Calu3 (cell line): ENCODE measurements around the gene MDFI. TPM values are rescaled to one million over a fixed set of nuclear protein-coding genes. Genes with fewer than 3 reads are reported as not detected.

Experiments
- BruUV-seq: library from RNA; stranded (reverse); fragments of 400-500 nt; replicated peaks from 2 replicates; lab custom pipeline; 2021; lab: Mats Ljungman, UMichigan
- CTCF ChIA-PET: fragments of 300-600 bp; sonication (Branson Sonifier 250); formaldehyde crosslinking; loops from one replicate; lab custom pipeline; 2022; ENCODE audit warnings: antibody characterized with exemption; lab: Charles Lee
- DNase-seq: peaks from one replicate; pipeline ENCODE4 v3.0.0; 2022
- H3K27ac Mint-ChIP-seq: one replicate; pipeline ENCODE4 v1.8.0; 2022; ENCODE audit warnings: mixed read lengths; ENCODE audit not compliant: unreplicated experiment
- H3K27me3 Mint-ChIP-seq: one replicate; pipeline ENCODE4 v1.8.0; 2022; ENCODE audit warnings: mixed read lengths; ENCODE audit not compliant: unreplicated experiment
- H3K36me3 Mint-ChIP-seq: one replicate; pipeline ENCODE4 v1.8.0; 2022; ENCODE audit warnings: mild to moderate bottlenecking, moderate library complexity, mixed read lengths; ENCODE audit not compliant: insufficient read depth, unreplicated experiment
- H3K4me1 Mint-ChIP-seq: one replicate; pipeline ENCODE4 v1.8.0; 2022; ENCODE audit warnings: mild to moderate bottlenecking, low read depth, mixed read lengths; ENCODE audit not compliant: unreplicated experiment
- H3K4me3 Mint-ChIP-seq: one replicate; pipeline ENCODE4 v1.8.0; 2022; ENCODE audit warnings: mild to moderate bottlenecking, low read depth, moderate library complexity, mixed read lengths; ENCODE audit not compliant: unreplicated experiment
- H3K9me3 Mint-ChIP-seq: one replicate; pipeline ENCODE4 v1.8.0; 2022; ENCODE audit warnings: low read depth, mixed read lengths; ENCODE audit not compliant: unreplicated experiment
- intact Hi-C: fragments of 100-400 bp; cut with micrococcal nuclease; formaldehyde crosslinking; loops from one replicate; pipeline ENCODE4 v1.10.0; 2022; ENCODE audit not compliant: unreplicated experiment
- total RNA-seq: library from RNA; stranded (reverse); gene quantifications from 2 replicates; pipeline ENCODE4 v1.2.3, GENCODE V29; 2022
- TF ChIP-seq, protein P1 (sequence below): fragments of 200-600 bp; IDR thresholded peaks from one replicate; pipeline ENCODE4 v1.8.0; 2022; ENCODE audit warnings: antibody characterized with exemption; ENCODE audit not compliant: unreplicated experiment

MDFI gene
- total RNA-seq, 1 experiment from 2014 or later: 19.7 TPM

DNA sequence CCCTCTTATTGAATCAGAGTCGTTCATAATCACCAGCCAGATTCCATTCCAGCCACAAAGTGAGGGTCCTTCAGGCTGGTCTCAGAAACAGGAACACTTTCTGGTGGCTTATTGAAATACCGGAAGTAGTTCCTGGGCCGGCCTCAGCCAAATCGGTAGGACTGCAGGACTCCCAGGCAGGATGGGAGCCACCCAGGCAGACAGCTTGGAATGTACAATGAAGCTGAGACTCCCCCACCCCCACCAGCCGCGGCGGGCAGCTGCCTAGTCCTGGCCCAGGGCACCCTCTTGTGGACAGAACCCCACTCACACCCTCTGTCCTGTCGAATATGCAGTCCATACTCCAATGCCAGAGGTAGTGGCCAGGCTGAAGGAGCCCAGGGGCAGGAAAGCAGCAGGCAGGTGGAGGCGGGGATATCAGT, 43.8 kb downstream of the MDFI start:
- CTCF ChIA-PET: interaction anchor here (0.5 to 1.4 kb wide), 18 partner anchors 13 to 376 kb away, joined by 3 to 17 read pairs (median 4); no protein-coding TSS in a partner anchor
- Mint-ChIP-seq H3K9me3 (no peaks in the 10 kb centered on the region), H3K27me3 (peaks cover 7% of the 10 kb centered on the region), H3K4me3 (peak overlapping the region; percentile 21), H3K36me3 (peaks cover 7% of the 10 kb centered on the region), H3K27ac (no peak overlapping the region), H3K4me1 (no peaks in the 10 kb centered on the region)
- peak; percentile 99 for DNase-seq
- TF ChIP-seq, protein P1, sequence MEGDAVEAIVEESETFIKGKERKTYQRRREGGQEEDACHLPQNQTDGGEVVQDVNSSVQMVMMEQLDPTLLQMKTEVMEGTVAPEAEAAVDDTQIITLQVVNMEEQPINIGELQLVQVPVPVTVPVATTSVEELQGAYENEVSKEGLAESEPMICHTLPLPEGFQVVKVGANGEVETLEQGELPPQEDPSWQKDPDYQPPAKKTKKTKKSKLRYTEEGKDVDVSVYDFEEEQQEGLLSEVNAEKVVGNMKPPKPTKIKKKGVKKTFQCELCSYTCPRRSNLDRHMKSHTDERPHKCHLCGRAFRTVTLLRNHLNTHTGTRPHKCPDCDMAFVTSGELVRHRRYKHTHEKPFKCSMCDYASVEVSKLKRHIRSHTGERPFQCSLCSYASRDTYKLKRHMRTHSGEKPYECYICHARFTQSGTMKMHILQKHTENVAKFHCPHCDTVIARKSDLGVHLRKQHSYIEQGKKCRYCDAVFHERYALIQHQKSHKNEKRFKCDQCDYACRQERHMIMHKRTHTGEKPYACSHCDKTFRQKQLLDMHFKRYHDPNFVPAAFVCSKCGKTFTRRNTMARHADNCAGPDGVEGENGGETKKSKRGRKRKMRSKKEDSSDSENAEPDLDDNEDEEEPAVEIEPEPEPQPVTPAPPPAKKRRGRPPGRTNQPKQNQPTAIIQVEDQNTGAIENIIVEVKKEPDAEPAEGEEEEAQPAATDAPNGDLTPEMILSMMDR: peak; percentile 94
- intact Hi-C loops: loop anchor here (1.0 kb wide), 3 partner anchors 79 to 313 kb away; no protein-coding TSS in a partner anchor
- no TSS peak for BruUV-seq

DNA sequence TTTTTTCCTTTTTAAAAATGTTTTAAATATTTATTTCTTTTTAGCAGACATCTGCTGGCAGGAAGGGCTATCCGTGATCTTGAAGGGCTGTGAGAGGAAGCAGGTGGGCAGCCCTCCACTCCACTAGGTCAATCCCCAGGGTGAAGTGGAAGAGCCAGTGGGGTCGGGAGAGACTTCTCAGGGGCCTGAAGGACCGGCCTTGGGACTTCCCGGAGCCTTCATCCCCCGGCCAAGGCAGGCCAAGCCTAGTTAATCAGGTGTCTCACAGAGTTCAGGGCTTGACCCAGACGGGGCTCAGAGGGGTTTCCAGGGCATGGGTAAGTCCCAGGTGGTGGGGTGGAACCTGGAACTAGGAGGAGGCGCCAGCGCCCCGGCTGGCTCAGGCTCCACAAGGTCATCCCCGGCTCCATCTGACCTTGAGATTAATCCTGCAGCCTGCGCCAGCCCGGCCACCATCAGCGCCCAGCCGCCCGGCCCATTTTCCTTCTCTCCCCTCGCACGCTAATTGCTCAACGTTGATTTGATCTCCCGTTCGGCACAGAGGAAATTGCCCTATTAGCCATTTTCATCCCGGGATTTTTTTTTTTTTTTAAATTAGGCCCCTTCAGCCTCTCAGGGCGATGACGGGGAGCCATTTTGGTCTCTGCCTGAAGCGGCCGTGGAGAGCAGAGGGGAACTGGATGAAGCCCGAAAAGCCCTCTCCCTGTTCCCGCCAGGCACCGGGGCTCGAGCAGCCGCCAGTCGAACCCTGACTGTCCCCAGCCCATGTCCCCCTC, 44.4 kb downstream of the MDFI start:
- intact Hi-C loops: loop anchor here (1.0 kb wide), 3 partner anchors 79 to 313 kb away; no protein-coding TSS in a partner anchor
- CTCF ChIA-PET: interaction anchor here (0.6 to 1.9 kb wide), 23 partner anchors 11 to 426 kb away, joined by 3 to 18 read pairs (median 5); no protein-coding TSS in a partner anchor
- Mint-ChIP-seq H3K36me3 (peaks cover 7% of the 10 kb centered on the region), H3K27ac (no peak overlapping the region), H3K27me3 (peaks cover under 1% of the 10 kb centered on the region), H3K4me3 (peak overlapping the region; percentile 68), H3K9me3 (no peaks in the 10 kb centered on the region), H3K4me1 (no peaks in the 10 kb centered on the region)
- no TSS peak for BruUV-seq
- TF ChIP-seq, protein P1: no peak
- DNase-seq: no peak

DNA sequence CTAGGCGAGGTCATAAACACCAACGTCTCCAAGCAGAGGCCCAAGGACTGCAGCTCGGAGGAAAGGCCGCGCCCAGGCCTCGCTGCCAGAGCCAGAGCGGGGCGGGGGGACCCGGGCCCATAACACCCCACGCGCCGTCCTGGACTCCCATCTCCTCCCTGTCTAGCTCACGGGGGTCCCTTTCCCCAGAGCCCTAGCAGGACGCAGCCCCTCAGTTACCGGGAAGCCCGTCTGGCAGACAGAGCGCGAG, 44.9 kb downstream of the MDFI start:
- H3K4me1 Mint-ChIP-seq: no peaks in the 10 kb centered on the region
- H3K4me3 Mint-ChIP-seq: peak overlapping the region; percentile 68
- H3K27ac Mint-ChIP-seq: no peak overlapping the region
- H3K9me3 Mint-ChIP-seq: no peaks in the 10 kb centered on the region
- no peaks in the 10 kb centered on the region for H3K27me3 Mint-ChIP-seq
- peaks cover 7% of the 10 kb centered on the region for H3K36me3 Mint-ChIP-seq
- CTCF ChIA-PET: interaction anchor here (0.6 to 1.9 kb wide), 12 partner anchors 11 to 426 kb away, joined by 3 to 18 read pairs (median 4); no protein-coding TSS in a partner anchor
- TF ChIP-seq, protein P1: no peak
- BruUV-seq: no TSS peak
- DNase-seq: no peak
- intact Hi-C loops: no loop called here

DNA sequence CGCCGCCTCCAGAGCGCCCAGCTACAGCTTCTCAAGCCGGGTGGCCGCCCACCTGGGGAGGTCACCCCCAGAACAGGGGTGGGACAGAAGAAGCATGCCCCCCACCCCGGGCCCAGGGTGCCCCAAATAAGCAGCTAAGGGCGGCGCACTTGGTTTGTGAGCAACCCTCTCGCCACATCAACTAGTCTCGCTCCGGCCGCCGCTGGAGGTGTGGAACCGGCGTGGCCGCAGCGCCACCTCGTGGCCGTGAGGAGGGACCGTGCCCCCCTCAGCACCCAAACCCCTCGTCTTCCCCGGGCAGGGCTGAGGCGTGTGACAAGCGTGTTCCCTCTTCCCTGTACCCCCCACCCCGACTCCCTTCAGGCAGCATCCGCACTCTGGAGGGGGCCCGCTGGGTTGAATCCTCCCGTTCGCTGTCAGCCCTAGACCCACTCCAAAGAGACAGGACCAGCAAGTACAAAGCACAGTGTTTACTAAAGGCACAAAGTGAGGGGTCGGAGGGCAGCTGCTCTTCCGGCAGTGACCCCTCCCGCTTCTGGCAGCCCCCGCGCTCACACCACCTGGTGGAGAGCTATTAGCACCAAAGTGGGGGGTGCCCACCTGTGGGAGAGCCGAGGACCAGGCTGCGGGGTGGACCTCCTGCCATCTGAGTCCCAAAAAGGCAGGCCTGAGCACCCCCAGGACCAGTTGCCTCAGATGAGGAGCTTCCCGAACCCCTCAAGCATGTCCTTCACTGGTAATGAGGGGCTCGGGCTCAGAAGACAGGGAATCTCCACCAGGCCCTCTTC, 45.4 kb downstream of the MDFI start:
- no peaks in the 10 kb centered on the region for H3K9me3 Mint-ChIP-seq
- CTCF ChIA-PET: interaction anchor here (0.6 to 1.9 kb wide), 12 partner anchors 10 to 427 kb away, joined by 3 to 18 read pairs (median 4); no protein-coding TSS in a partner anchor
- H3K27me3 Mint-ChIP-seq: no peaks in the 10 kb centered on the region
- H3K4me3 Mint-ChIP-seq: peak overlapping the region; percentile 68
- H3K4me1 Mint-ChIP-seq: no peaks in the 10 kb centered on the region
- TF ChIP-seq, protein P1: peak; percentile 94
- peaks cover 7% of the 10 kb centered on the region for H3K36me3 Mint-ChIP-seq
- H3K27ac Mint-ChIP-seq: no peak overlapping the region
- intact Hi-C loops: no loop called here
- BruUV-seq: no TSS peak
- peak; percentile 88 for DNase-seq
